Endothelial cell of umbilical vein (primary cell): ENCODE measurements around the gene ATXN1. TPM values are rescaled to one million over a fixed set of nuclear protein-coding genes. Genes with fewer than 3 reads are reported as not detected.

ENCODE experiments used
- BruUV-seq: library from RNA; stranded (reverse); fragments of 400-500 nt; replicated peaks from 2 replicates; lab custom pipeline; 2021; lab: Mats Ljungman, UMichigan
- CTCF ChIA-PET: fragments of 300-600, 350-600 bp; sonication (Branson Sonifier 250); formaldehyde crosslinking; loops from one replicate; lab custom pipeline; 2021; ENCODE audit warnings: antibody characterized with exemption, inconsistent platforms; lab: Charles Lee
- POLR2A ChIA-PET: fragments of 300-600, 350-600 bp; sonication (Branson Sonifier 250); formaldehyde crosslinking; loops from one replicate; lab custom pipeline; 2021; ENCODE audit warnings: antibody characterized with exemption, inconsistent platforms; lab: Charles Lee
- DNase-seq: peaks from one replicate; pipeline ENCODE4 v3.0.0-alpha.2; 2011; ENCODE audit warnings: low read depth, low spot score
- FAIRE-seq: peaks from 2 replicates; lab custom pipeline; 2011; peaks lifted over from hg19 to GRCh38; lab: Jason Lieb, UNC
- H2AFZ ChIP-seq: 2 replicates; pipeline ENCODE4 v1.6.0; 2012; ENCODE audit warnings: low read depth, low read length, control low read depth, inconsistent platforms
- H3K27ac ChIP-seq: 2 replicates; pipeline ENCODE4 v1.5.1; 2011; ENCODE audit warnings: low read depth, mild to moderate bottlenecking, control low read depth, low read length, moderate library complexity; ENCODE audit not compliant: insufficient read depth
- H3K27me3 ChIP-seq, 2 experiments: 2 replicates each; pipeline versions ENCODE4 v1.6.0 to v1.6.1; 2011; ENCODE audit warnings: low read length in 2 of 2, mixed read lengths in 1 of 2; ENCODE audit not compliant: control insufficient read depth in 2 of 2, insufficient read depth in 2 of 2
- H3K36me3 ChIP-seq, 2 experiments: 2 replicates in 1 of 2; 3 replicates in 1 of 2; pipeline ENCODE4 v1.5.1; 2011; ENCODE audit warnings: low read length in 2 of 2, mild to moderate bottlenecking in 1 of 2, moderate library complexity in 1 of 2; ENCODE audit not compliant: control insufficient read depth in 2 of 2, insufficient read depth in 2 of 2; ENCODE audit errors: extremely low read depth in 1 of 2
- H3K4me1 ChIP-seq: 3 replicates; pipeline ENCODE4 v1.5.1; 2011; ENCODE audit warnings: mild to moderate bottlenecking, low read length; ENCODE audit not compliant: control insufficient read depth, insufficient read depth; ENCODE audit errors: extremely low read depth
- H3K4me2 ChIP-seq: 2 replicates; pipeline ENCODE4 v1.6.1; 2011; ENCODE audit warnings: low read length, control low read depth, mixed read lengths; ENCODE audit not compliant: insufficient read depth
- H3K4me3 ChIP-seq, 3 experiments: fragments of 200-600 bp in 1 of 3; sonication (generic), shearing (Covaris generic) in 1 of 3; replicated peaks in 1 of 3; 2 replicates each; pipeline ENCODE4 v1.5.1; 2011 to 2016; ENCODE audit warnings: control low read depth in 3 of 3, low read length in 3 of 3, mild to moderate bottlenecking in 2 of 3, inconsistent platforms in 1 of 3, low read depth in 1 of 3, moderate library complexity in 1 of 3; ENCODE audit not compliant: insufficient read depth in 1 of 3
- H3K79me2 ChIP-seq: 2 replicates; pipeline ENCODE4 v1.6.0; 2012; ENCODE audit warnings: low read length, inconsistent platforms; ENCODE audit not compliant: control insufficient read depth, insufficient read depth
- H3K9ac ChIP-seq: replicated peaks from 2 replicates; pipeline ENCODE3; 2011; ENCODE audit warnings: low read length, control low read depth; ENCODE audit not compliant: insufficient read depth; ENCODE audit errors: extremely low read depth
- H3K9me1 ChIP-seq: replicated peaks from 3 replicates; pipeline ENCODE4 v1.6.0; 2011; ENCODE audit warnings: mild to moderate bottlenecking, low read length; ENCODE audit not compliant: control insufficient read depth, insufficient read depth; ENCODE audit errors: extremely low read depth
- H3K9me3 ChIP-seq: replicated peaks from 2 replicates; pipeline ENCODE4 v1.5.1; 2012; ENCODE audit warnings: low read length, inconsistent platforms; ENCODE audit not compliant: control insufficient read depth, insufficient read depth
- H4K20me1 ChIP-seq: replicated peaks from 2 replicates; pipeline ENCODE3; 2011; ENCODE audit warnings: mild to moderate bottlenecking, low read length; ENCODE audit not compliant: control insufficient read depth, insufficient read depth; ENCODE audit errors: extremely low read depth
- CTCF ChIP-seq, 2 donors: IDR thresholded peaks; 1 replicate in 1 of 2; 2 replicates in 1 of 2; pipeline ENCODE4 v1.5.1; 2011; ENCODE audit warnings: low read length in 2 of 2, mild to moderate bottlenecking in 2 of 2, moderate library complexity in 2 of 2, control low read depth in 1 of 2, inconsistent platforms in 1 of 2, low read depth in 1 of 2; ENCODE audit not compliant: insufficient read depth in 1 of 2; ENCODE audit errors: extremely low read depth in 1 of 2
- JUN ChIP-seq: IDR thresholded peaks from 2 replicates; pipeline ENCODE4 v1.6.1; 2011; ENCODE audit warnings: borderline replicate concordance, low read depth; ENCODE audit not compliant: insufficient read length, insufficient read depth
- MAX ChIP-seq: IDR thresholded peaks from 2 replicates; pipeline ENCODE4 v1.6.1; 2011; ENCODE audit not compliant: insufficient read depth, insufficient read length
- POLR2A ChIP-seq: IDR thresholded peaks from 2 replicates; pipeline ENCODE4 v1.6.1; 2012; ENCODE audit warnings: low read depth, mild to moderate bottlenecking, control low read depth, low read length
- POLR2AphosphoS5 ChIP-seq: IDR thresholded peaks from 2 replicates; pipeline ENCODE4 v1.6.1; 2012; ENCODE audit warnings: low read depth, mild to moderate bottlenecking, control low read depth, low read length, moderate library complexity; ENCODE audit not compliant: insufficient read depth
- dilution Hi-C: fragments of 300-500 bp; cut with MboI; formaldehyde crosslinking; loops from one replicate; pipeline ENCODE4 v1.15.0; 2019; ENCODE audit warnings: low sequenced_read_pairs; ENCODE audit not compliant: extremely low pct_ligation_motif_present
- intact Hi-C: fragments of 100-400 bp; cut with micrococcal nuclease; formaldehyde crosslinking; loops from one replicate; pipeline ENCODE4 v1.10.0; 2022
- polyA plus RNA-seq, 4 experiments: library from polyadenylated mRNA; depleted of rRNA in 3 of 4; stranded (reverse) in 3 of 4; unstranded in 1 of 4; fragments of >200 nt; gene quantifications; 2 replicates each; pipeline versions ENCODE4 v1.2.1 to v1.2.3, GENCODE V29; 2011 to 2012; ENCODE audit warnings: missing spikeins in 1 of 4
- total RNA-seq: library from RNA; stranded (reverse); gene quantifications from 2 replicates; pipeline ENCODE4 v1.2.3, GENCODE V29; 2021

Gene ATXN1
- total and polyA plus RNA-seq, 2 donors (not counting 3 experiments of a cell fraction or from before 2014, with no cell fraction given): 16.4 to 33.0 TPM

- Histone ChIP-seq H3K9me3 (no peaks in the 10 kb centered on the region), H2AFZ (no peak overlapping the region), H3K9ac (no peak overlapping the region), H3K27me3 (no peaks in the 10 kb centered on the region), H3K36me3 (no peaks in the 10 kb centered on the region), H3K4me1 (no peaks in the 10 kb centered on the region), H3K4me2 (no peak overlapping the region), H3K9me1 (no peaks in the 10 kb centered on the region), H3K79me2 (no peaks in the 10 kb centered on the region), H3K27ac (no peak overlapping the region), H4K20me1 (no peaks in the 10 kb centered on the region), H3K4me3 (no peak overlapping the region)
- BruUV-seq: no TSS peak
- DNase-seq (peak; percentile 67), FAIRE-seq (peak; percentile 88)
- POLR2A ChIA-PET: no interaction called here
- CTCF ChIA-PET: interaction anchor here (0.6 to 6.9 kb wide), 23 partner anchors 8 to 555 kb away, joined by 3 to 92 read pairs (median 5); partner anchors contain the start of gene ATXN1
- dilution Hi-C loops (no loop called here), intact Hi-C loops (loop anchor here (1.0 to 2.0 kb wide), 3 partner anchors 70 to 361 kb away; no protein-coding TSS in a partner anchor)
- TF ChIP-seq POLR2AphosphoS5: no peak
- TF ChIP-seq MAX: no peak
- TF ChIP-seq JUN: no peak
- no peak for TF ChIP-seq POLR2A
- peak; percentile 87 to 89 for TF ChIP-seq CTCF (IDR thresholded peaks at IDR 0.05; ENCODE audit: extremely low read depth in 1 of 2, insufficient read depth in 1 of 2, low read depth in 1 of 2, low read length in 2 of 2)
Observed at GRCh38 chr6:16409531-16410441, 351.5 kb downstream of the ATXN1 start.
